HL-60 (cell line): Measurements from ENCODE around the gene MPHOSPH8.

Source experiments
- DNase-seq, 2 experiments: peaks; one replicate each; pipeline ENCODE4 v3.0.0-alpha.2; 2010 to 2020; ENCODE audit warnings: low read depth in 1 of 2, low spot score in 1 of 2
- H3K27ac ChIP-seq: fragments of 250-450 bp; sonication (Bioruptor Pico); replicated peaks from 2 replicates; pipeline ENCODE4 v1.5.1; 2020; ENCODE audit warnings: mild to moderate bottlenecking, moderate library complexity
- H3K27me3 ChIP-seq: fragments of 250-450 bp; sonication (Bioruptor Pico); 2 replicates; pipeline ENCODE4 v1.5.1; 2021; ENCODE audit warnings: mild to moderate bottlenecking, moderate library complexity; ENCODE audit not compliant: insufficient read depth, poor library complexity, severe bottlenecking
- H3K4me3 ChIP-seq: replicated peaks from 2 replicates; pipeline ENCODE4 v1.5.1; 2011; ENCODE audit warnings: mild to moderate bottlenecking, control low read depth, low read length; ENCODE audit not compliant: insufficient read depth
- GABPA ChIP-seq: IDR thresholded peaks from 2 replicates; pipeline ENCODE4 v1.6.1; 2012; ENCODE audit warnings: low read depth
- POLR2AphosphoS5 ChIP-seq: IDR thresholded peaks from 2 replicates; pipeline ENCODE4 v1.6.1; 2012; ENCODE audit warnings: low read depth
- SPI1 ChIP-seq: IDR thresholded peaks from 2 replicates; pipeline ENCODE4 v1.6.1; 2012; ENCODE audit warnings: low read depth, mild to moderate bottlenecking, borderline replicate concordance
- TF ChIP-seq, protein P1 (sequence below): IDR thresholded peaks from 2 replicates; pipeline ENCODE4 v1.6.1; 2012; ENCODE audit warnings: low read depth; ENCODE audit not compliant: insufficient replicate concordance
- TF ChIP-seq, protein P2 (sequence below): IDR thresholded peaks from one replicate; pipeline ENCODE4 v1.5.1; 2011; ENCODE audit warnings: low read length, control low read depth, inconsistent platforms; ENCODE audit not compliant: insufficient read depth

MPHOSPH8 gene

DNA sequence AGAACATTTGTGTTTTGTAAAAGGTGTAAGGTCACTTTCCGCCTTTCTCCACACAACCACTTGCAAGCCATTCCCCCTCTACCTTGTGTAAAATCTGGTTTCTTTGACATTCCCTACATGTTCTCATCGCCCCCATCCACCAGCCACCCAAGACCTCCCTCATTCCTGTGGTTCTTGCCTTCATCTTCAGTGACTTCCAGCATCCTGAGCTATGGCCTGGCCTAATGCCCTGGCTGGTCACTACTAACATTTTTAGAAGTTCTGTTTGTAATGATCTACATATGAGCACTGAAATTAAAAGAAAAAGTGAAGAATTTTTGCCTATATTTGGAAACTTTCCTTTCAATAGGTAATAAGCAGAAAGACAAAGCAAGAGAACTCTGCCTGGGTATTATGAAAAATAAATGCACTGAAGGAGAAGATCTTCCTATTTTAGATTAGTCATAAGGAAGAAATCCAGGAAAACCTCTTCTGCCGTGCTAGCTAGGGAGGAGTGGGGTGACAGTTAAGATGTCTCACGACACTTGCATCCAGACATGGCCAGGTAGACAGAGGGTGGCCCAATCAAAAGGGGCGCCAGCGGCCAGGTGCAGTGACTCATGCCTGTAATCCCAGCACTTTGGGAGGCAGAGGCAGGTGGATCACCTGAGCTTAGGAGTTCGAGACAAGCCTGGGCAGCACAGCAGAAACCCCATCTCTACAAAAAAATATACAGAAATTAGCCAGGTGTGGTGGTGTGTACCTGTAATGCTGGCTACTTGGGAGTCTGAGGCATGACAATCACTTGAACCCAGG is 28.1 kb upstream of the MPHOSPH8 start:
- no peak overlapping the region for H3K4me3 ChIP-seq
- H3K27me3 ChIP-seq, result no peaks in the 10 kb centered on the region
- no peak overlapping the region for H3K27ac ChIP-seq
- TF ChIP-seq GABPA (no peak), POLR2AphosphoS5 (no peak), SPI1 (no peak)
- TF ChIP-seq, protein P1, sequence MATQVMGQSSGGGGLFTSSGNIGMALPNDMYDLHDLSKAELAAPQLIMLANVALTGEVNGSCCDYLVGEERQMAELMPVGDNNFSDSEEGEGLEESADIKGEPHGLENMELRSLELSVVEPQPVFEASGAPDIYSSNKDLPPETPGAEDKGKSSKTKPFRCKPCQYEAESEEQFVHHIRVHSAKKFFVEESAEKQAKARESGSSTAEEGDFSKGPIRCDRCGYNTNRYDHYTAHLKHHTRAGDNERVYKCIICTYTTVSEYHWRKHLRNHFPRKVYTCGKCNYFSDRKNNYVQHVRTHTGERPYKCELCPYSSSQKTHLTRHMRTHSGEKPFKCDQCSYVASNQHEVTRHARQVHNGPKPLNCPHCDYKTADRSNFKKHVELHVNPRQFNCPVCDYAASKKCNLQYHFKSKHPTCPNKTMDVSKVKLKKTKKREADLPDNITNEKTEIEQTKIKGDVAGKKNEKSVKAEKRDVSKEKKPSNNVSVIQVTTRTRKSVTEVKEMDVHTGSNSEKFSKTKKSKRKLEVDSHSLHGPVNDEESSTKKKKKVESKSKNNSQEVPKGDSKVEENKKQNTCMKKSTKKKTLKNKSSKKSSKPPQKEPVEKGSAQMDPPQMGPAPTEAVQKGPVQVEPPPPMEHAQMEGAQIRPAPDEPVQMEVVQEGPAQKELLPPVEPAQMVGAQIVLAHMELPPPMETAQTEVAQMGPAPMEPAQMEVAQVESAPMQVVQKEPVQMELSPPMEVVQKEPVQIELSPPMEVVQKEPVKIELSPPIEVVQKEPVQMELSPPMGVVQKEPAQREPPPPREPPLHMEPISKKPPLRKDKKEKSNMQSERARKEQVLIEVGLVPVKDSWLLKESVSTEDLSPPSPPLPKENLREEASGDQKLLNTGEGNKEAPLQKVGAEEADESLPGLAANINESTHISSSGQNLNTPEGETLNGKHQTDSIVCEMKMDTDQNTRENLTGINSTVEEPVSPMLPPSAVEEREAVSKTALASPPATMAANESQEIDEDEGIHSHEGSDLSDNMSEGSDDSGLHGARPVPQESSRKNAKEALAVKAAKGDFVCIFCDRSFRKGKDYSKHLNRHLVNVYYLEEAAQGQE, result no peak
- TF ChIP-seq, protein P2, sequence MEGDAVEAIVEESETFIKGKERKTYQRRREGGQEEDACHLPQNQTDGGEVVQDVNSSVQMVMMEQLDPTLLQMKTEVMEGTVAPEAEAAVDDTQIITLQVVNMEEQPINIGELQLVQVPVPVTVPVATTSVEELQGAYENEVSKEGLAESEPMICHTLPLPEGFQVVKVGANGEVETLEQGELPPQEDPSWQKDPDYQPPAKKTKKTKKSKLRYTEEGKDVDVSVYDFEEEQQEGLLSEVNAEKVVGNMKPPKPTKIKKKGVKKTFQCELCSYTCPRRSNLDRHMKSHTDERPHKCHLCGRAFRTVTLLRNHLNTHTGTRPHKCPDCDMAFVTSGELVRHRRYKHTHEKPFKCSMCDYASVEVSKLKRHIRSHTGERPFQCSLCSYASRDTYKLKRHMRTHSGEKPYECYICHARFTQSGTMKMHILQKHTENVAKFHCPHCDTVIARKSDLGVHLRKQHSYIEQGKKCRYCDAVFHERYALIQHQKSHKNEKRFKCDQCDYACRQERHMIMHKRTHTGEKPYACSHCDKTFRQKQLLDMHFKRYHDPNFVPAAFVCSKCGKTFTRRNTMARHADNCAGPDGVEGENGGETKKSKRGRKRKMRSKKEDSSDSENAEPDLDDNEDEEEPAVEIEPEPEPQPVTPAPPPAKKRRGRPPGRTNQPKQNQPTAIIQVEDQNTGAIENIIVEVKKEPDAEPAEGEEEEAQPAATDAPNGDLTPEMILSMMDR, result no peak
- DNase-seq, result no peak

DNA sequence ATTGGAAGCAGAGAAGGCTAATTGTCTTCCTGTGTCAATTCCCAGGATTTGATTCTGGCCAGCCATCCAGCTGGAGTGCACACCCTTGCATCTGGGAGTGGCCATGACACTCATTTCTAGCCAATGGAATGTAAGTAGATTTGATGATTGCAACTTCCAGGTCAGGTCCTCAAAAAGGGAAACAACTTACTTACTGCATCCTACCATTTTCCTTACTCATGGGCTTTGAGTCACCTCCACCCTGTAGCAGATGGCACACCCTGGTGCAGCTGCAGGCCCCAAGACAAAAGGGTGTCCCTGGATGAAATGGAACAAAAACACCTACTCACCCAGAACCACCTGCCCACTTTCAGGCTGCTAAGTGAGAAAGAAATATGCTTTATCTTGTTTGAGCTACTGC is 27.3 kb upstream of the MPHOSPH8 start:
- no peaks in the 10 kb centered on the region for H3K27me3 ChIP-seq
- DNase-seq, result no peak
- no peak for TF ChIP-seq GABPA
- no peak for TF ChIP-seq POLR2AphosphoS5
- TF ChIP-seq, protein P2, result no peak
- TF ChIP-seq, protein P1, result no peak
- no peak for TF ChIP-seq SPI1
- no peak overlapping the region for H3K27ac ChIP-seq
- no peak overlapping the region for H3K4me3 ChIP-seq

DNA sequence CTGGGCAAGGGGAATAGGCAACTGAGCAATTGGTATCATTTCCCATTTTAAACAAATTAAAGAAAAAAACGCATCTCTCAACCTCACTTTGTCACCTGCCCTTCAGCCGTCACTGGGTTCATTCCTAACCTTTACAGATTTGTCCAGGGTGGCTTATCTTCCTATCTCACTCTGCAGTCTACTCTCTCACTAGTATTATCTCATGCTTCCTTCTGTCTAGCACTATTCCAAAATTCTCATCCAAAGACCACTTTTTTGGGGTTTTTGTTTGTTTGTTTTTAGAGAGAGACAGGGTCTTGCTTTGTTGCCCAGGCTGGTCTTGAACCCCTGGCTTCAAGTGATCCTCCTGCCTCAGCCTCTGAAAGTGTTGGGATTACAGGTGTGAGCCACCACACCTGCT is 26.7 kb upstream of the MPHOSPH8 start:
- DNase-seq, result no peak

More for the DNA sequence above, 26.7 kb upstream of the MPHOSPH8 start:
- no peaks in the 10 kb centered on the region for H3K27me3 ChIP-seq
- no peak overlapping the region for H3K4me3 ChIP-seq
- H3K27ac ChIP-seq, result no peak overlapping the region
- no peak for TF ChIP-seq POLR2AphosphoS5
- TF ChIP-seq, protein P1, result no peak
- TF ChIP-seq GABPA, result no peak
- TF ChIP-seq, protein P2, result no peak
